Measurements from ENCODE around the gene SAMD8.

DNA sequence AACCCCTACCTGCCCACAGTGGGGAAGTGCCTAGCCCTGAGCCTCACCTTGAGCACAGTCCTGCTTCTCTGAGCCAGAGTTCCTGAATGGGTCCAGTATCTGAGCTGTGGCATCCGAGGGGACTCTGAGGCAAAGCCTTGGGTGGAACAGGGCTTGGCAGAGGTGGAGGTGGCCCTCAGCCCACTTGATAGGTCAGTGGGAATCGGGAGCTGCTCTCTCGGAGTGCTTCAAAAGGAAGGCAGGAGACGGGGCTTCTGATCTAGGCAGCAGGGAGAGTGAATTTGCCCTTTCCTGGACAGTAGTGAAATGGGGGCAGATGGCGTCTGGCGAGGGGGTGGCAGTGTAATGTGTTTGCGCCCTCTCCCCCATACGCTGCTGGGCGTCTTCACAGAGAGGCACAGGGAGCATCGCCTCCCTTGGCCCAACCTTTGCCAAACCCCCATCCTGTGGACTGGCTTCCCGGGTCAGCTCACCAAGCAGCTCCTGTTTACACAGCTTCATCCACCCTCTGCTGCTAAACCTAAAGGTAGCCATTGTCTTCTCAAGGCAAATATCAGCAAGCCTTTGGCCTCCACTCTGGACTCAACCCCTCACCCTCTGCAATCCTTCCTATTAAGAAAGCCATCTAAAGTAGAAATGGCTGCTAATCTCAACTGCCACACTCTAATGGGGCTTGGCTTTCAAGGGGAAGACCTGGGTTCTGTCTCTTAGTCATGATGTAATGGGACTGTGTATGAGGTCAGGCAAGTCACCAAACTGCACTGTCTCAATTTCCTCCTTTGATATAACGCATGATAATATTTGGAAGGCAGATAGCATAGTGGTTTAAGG is 78.0 kb downstream of the SAMD8 start:
- TF ChIP-seq CTCF (IDR thresholded peaks at IDR 0.05; ENCODE audit: extremely low read depth in 1 of 2, insufficient read depth in 1 of 2, low read depth in 1 of 2, low read length in 2 of 2) (no peak), POLR2A (IDR thresholded peaks at IDR 0.05; ENCODE audit: low read depth, low read length) (no peak), POLR2AphosphoS5 (IDR thresholded peaks at IDR 0.05; ENCODE audit: insufficient read depth, low read depth, low read length) (no peak), EZH2 (IDR thresholded peaks at IDR 0.05; ENCODE audit: borderline replicate concordance, low read depth, low read length, severe bottlenecking) (no peak)
